K562 (cell line): Measurements from ENCODE around the gene DAD1. TPM values are rescaled to one million over a fixed set of nuclear protein-coding genes. Genes with fewer than 3 reads are reported as not detected.

Source experiments
- BCOR ChIP-seq: fragments of 450-650 bp; IDR thresholded peaks from 2 replicates; pipeline ENCODE4 v1.6.1; 2016
- HMGXB4 ChIP-seq: sonication (generic); formaldehyde crosslinking; IDR thresholded peaks from 2 replicates; pipeline ENCODE4 v1.8.1; 2023; ENCODE audit warnings: mild to moderate bottlenecking, missing genetic modification reagents
- HNRNPL ChIP-seq: fragments of 200-400 bp; formaldehyde crosslinking; IDR thresholded peaks from 2 replicates; pipeline ENCODE4 v1.6.1; 2017; ENCODE audit warnings: low read depth, mild to moderate bottlenecking, low read length
- JUND ChIP-seq, 2 experiments: IDR thresholded peaks; 2 replicates in 1 of 2; 3 replicates in 1 of 2; pipeline ENCODE4 v1.6.1; 2011; ENCODE audit warnings: borderline replicate concordance in 2 of 2, low read depth in 2 of 2, low read length in 2 of 2, improper control_type of control experiment in 1 of 2, missing biosample characterization in 1 of 2, missing genetic modification characterization in 1 of 2, missing genetic modification reagents in 1 of 2
- MAX ChIP-seq: sonication (generic); formaldehyde crosslinking; IDR thresholded peaks from 2 replicates; pipeline ENCODE4 v1.9.0; 2022; ENCODE audit warnings: mild to moderate bottlenecking, missing genetic modification reagents
- NR2C2 ChIP-seq, 2 experiments: fragments of 200-800 bp in 1 of 2; sonication (Bioruptor generic) in 1 of 2; sonication (generic) in 1 of 2; formaldehyde crosslinking in 1 of 2; IDR thresholded peaks; 2 replicates each; pipeline versions ENCODE4 v1.6.1 to v1.8.0; 2016 to 2022; ENCODE audit warnings: mild to moderate bottlenecking in 1 of 2, missing compliant biosample characterization in 1 of 2, missing genetic modification characterization in 1 of 2, missing genetic modification reagents in 1 of 2
- RREB1 ChIP-seq: fragments of 250-450 bp; sonication (Bioruptor Pico); IDR thresholded peaks from 2 replicates; pipeline ENCODE4 v1.4.0; 2020
- SMARCA4 ChIP-seq: fragments of 450-650 bp; IDR thresholded peaks from 2 replicates; pipeline ENCODE4 v1.6.1; 2016
- TAF1 ChIP-seq: IDR thresholded peaks from 2 replicates; pipeline ENCODE4 v1.6.1; 2011; ENCODE audit warnings: mild to moderate bottlenecking, low read length, moderate library complexity; ENCODE audit not compliant: insufficient read depth, control insufficient read depth, severe bottlenecking; ENCODE audit errors: extremely low read depth
- TRIM24 ChIP-seq, 2 experiments: fragments of 450-650 bp; IDR thresholded peaks; 2 replicates each; pipeline ENCODE4 v1.6.1; 2016
- ZNF263 ChIP-seq: sonication (generic); formaldehyde crosslinking; IDR thresholded peaks from 2 replicates; pipeline ENCODE4 v1.8.0; 2022; ENCODE audit warnings: mild to moderate bottlenecking, missing genetic modification reagents, borderline replicate concordance
- ZNF280B ChIP-seq: fragments of 250-450 bp; sonication (Bioruptor Pico); IDR thresholded peaks from 2 replicates; pipeline ENCODE4 v1.5.1; 2021; ENCODE audit warnings: mild to moderate bottlenecking
- ZNF518B ChIP-seq: fragments of 250-450 bp; sonication (Bioruptor Pico); IDR thresholded peaks from 2 replicates; pipeline ENCODE4 v1.5.0; 2021; ENCODE audit warnings: mild to moderate bottlenecking, moderate library complexity
- polyA plus RNA-seq, 8 experiments: library from polyadenylated mRNA; depleted of rRNA in 4 of 8; stranded (reverse) in 5 of 8; unstranded in 3 of 8; fragments of >200 nt; fragmentation: Nextera tagmentation in 2 of 8; fragmentation: Illumina TruSeq in 1 of 8; extraction: Ambion mirVana in 2 of 8; extraction: Trizol in 1 of 8; gene quantifications; 2 replicates each; pipeline versions ENCODE4 v1.2.1 to v1.2.3, GENCODE V29; 2011 to 2014; ENCODE audit warnings: inconsistent platforms in 1 of 8, missing spikeins in 1 of 8
- total RNA-seq, 7 experiments: library from RNA; depleted of rRNA in 6 of 7; stranded (reverse); fragments of >200 nt in 6 of 7; fragmentation: Illumina TruSeq in 2 of 7; extraction: Trizol in 2 of 7; gene quantifications; 2 replicates each; pipeline versions ENCODE4 v1.2.1 to v1.2.3, GENCODE V29; 2011 to 2021; ENCODE audit warnings: low replicate concordance in 1 of 7

The DAD1 gene
- total and polyA plus RNA-seq, 9 of the 15 experiments (the other 6 are each of a cell fraction or from before 2014, with no cell fraction given): 104 to 617 (median 222) TPM

- TF ChIP-seq RREB1 (CRISPR knock-in tag) (no peak), ZNF263 (CRISPR knock-in tag) (peak; percentile 75), ZNF280B (no peak), SMARCA4 (peak; percentile 95), TRIM24 (IDR thresholded peaks at IDR 0.05) (peak; percentile 39 to 40; a peak in 1 of 4 replicates), BCOR (no peak), HNRNPL (no peak), NR2C2 (CRISPR knock-in tag; IDR thresholded peaks at IDR 0.05) (no peak), NR2C2 (tag; IDR thresholded peaks at IDR 0.05) (no peak), MAX (CRISPR knock-in tag) (peak; percentile 87), HMGXB4 (CRISPR knock-in tag) (no peak), TAF1 (no peak), ZNF518B (CRISPR knock-in tag) (no peak), JUND (IDR thresholded peaks at IDR 0.05; ENCODE audit: borderline replicate concordance, low read depth, low read length) (peak; percentile 99), JUND (tag; IDR thresholded peaks at IDR 0.05; ENCODE audit: borderline replicate concordance, low read depth, low read length) (peak; percentile 99)
Observed at GRCh38 chr14:22536853-22537338, 52.1 kb downstream of the DAD1 start (continued).
